NOMO-1 treated with dmso at 0.1 percent for 144 hours (cell line): ENCODE results near the gene ATG7.
"Not testable (repeated sequence)": the region's sequence is repeated elsewhere in the genome, so short reads cannot be mapped to it uniquely, and the experiment has no call there.

Experiments
- DNase-seq: peaks from one replicate; lab custom pipeline; 2025; ENCODE audit not compliant: unreplicated experiment; lab: John Stamatoyannopoulos, UW

The ATG7 gene

GRCh38 chr3:11385326-11385725 is 113.1 kb downstream of the ATG7 start:
- DNase-seq = no peak

- DNase-seq = no peak
Observed at GRCh38 chr3:11385891-11386290, 113.7 kb downstream of the ATG7 start.

DNA sequence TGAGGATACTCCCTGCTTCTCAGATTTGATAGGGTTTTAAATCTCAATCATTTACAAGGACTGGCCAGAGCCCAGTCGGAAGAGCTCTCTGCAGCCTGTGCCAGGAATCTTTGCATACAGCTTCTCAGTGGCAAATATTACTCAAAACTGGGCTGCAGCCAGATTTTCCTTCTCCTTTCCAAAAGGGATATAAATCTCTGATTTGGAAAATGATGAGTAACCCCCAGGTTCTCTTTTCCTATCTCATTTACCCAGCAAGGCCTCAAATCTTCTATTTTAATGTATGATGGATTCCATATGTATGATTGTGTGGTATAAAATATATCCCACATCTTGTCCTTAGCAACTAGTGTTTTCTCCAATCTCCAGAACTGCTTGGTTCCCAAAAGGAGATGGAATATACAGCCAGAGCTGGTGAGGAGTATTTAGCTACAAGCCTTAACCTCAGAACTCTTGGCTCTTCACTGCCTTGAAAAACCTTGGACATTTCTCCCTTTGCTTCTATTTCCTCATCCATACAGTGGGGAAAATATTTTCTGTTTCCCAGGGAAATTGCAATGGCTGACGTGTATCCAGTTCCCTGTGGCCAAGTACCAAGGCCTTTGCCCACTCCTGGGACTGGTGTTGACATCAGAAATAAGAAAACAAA is 114.4 kb downstream of the ATG7 start:
- DNase-seq = no peak

DNA sequence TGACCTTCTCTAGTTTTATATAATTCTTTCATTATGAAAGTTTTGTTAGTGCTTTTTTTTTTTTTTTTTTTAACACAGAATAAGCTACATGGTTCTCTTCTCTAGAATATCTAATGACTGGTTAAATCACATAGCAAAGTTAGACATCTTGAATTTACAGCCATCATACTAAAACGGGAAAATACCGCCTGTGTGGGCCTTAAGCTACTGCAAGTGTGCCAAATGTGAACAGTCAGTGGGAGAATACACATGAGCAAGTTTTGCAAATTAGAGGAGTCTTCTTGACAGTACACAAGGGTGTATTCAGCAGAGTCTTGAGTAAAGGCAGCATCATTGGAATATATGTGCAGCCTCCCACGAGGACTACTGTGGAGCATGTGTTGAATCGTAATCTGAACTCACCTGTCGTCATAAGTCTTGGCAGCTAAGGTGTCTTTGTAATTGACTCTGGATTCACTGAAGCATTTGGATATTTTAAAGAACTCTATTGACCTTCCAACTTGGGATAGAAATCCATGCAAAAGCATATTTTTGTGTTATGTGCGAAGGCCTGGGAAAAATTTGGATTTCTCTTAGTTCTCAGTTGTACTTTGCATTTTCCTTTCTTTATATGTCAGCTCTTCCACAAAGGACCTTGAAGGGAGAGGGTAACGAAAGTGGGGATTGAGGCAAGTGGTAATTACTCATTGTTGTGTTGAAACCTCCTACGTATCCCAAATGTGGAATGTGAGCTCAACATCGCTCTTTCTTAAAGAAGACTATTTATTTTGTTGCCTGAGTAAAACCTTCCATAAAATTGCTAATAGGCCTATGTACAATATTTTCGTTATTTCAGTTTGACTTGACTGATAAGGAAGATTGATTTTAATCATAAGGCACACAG is 117.4 kb downstream of the ATG7 start:
- no peak for DNase-seq

- DNase-seq = no peak
Observed at GRCh38 chr3:11390411-11391131, 118.4 kb downstream of the ATG7 start.

DNA sequence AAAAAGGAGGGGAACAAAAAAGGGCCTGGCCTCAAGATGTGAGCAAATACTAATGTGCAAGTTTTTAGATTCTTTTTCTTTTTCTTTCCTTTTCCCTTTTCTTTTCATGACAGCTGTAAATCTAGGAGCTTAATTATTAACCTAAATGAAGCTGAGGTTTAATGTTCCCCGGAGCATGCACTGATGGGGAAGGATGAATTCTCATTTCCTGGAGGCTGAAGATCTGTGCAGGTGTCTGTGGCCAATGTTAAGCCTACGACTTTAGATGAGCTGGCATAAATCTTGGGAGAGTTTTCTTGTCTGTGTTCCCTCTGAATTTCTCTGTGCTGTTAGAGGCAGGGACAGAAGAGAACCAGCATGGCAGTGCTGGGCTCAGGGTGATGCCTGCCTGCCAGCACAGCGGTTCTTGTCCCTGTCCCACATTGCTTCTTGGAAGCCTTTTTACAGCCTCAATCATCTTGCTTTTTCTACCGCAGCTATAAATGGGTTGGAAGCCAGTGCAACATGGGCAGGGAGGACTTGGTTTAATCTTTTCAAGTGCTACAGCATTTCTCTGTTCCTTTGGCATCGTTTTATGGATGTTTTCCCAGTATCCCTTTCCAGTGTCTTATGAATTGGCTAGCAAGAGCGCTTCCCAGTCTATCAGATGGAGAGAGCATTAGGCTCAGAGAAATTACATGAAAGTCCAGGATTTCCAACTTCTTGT is 119.1 kb downstream of the ATG7 start:
- no peak for DNase-seq

DNA sequence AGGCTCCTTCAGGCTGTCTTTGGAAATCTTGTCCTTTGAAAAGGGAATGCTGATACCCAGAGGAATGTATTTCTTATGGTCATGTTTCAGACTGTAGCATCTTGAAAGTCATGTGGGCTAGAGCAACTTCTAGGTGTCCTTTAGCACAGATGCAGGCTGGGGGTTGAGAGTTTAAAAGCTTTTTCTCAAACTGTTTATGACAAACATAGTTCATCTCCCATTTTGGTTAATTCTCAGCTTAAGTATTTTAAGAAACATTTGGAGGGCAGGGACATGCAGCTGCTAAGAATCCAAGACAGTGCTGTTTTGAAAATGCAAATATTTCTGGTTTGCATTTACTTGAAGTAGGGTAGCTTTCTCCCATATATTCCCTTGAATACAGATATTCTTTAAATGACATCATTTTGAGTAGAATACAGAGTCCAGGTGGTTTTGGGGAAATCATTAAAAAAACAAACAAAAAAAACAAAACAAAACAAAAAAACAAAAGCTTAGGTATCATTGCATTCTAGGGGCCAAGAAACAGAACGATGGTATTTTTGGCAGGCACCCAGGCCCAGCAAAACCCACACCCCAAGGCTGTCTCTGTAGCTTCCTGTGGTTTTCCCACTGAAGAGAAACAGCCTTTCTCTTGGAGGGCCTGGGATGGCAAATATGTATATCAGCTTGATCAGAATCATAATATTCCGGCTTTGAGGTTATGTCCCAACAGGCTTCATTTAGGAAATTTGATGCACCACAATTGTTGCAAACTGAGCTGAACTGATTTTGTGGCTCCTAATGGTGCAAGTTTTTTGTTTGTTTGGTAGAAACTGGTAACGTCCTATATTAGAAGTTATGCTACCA is 120.0 kb downstream of the ATG7 start:
- DNase-seq = no peak

DNA sequence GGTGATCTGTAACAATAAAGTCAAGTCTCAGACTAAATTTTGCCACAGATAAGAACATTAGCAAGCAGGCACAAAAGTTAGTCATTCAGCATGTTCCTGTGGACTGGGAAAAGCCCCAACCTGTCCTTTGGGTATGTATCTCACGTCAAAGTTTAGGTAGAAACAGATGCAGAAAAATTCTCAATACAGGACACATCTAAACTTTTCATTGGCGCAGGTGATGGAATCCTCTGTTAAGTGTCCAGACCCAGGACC is 120.6 kb downstream of the ATG7 start:
- DNase-seq = no peak

GRCh38 chr3:11393401-11393800 is 121.2 kb downstream of the ATG7 start:
- DNase-seq = no peak

- no peak for DNase-seq
Observed at GRCh38 chr3:11394392-11394791, 122.2 kb downstream of the ATG7 start.

DNA sequence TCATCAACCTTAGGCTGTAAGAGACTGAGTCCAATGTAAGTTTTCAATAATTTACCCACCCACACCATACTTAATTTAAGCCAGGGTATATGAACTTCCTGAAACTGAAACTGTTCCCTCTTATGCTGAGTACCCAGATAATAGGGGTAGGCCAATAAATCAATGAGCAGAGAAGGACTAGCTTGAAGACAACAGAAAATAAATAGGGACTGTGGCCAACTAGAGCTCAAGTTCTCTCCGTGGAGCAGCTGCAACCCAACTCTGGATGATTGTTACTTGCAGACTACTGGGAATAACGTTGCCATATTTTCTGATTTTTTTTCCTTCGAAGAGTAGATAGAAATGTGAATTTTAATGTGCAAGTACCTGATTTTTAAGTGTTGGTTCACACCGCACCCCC is 128.0 kb downstream of the ATG7 start:
- no peak for DNase-seq

DNA sequence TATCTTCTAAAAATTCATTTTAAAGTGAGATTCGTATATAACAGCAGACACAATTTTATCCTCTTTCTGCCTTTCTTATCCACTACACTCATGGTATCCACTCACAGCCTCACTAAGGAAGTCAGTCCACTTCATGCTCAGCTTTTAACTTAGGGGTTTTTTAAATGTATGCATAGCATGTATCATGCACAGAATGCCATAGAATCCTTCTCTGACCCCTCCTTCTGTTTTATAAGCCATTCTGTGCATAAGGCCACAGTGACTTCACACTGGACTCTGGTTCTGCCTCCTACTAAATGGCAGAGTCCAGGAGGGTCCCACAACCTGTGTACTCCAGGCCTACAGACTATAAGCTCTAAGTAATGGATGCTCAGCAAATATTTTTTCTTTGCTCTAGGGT is 129.2 kb downstream of the ATG7 start:
- DNase-seq = no peak

DNA sequence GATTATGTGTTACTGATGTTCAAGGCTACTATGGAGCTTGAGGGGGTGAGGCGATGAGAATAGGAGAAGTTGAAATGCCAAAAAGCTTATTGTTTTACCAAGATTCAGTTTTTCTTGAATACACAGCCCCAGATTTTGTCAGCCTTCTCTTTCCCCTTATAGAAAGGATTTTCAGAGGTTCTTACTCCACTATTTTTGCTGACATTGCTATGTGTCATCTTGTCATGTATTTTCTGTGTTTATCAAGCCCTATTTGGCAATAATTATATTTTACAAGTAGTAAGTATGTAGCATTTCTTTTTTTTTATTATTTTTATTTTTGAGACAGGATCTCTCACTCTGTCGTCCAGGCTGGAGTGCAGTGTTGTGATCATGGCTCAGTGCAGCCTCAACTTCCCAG is 133.1 kb downstream of the ATG7 start:
- no peak for DNase-seq

- DNase-seq = no peak
Observed at GRCh38 chr3:11407644-11408043, 135.4 kb downstream of the ATG7 start.

DNA sequence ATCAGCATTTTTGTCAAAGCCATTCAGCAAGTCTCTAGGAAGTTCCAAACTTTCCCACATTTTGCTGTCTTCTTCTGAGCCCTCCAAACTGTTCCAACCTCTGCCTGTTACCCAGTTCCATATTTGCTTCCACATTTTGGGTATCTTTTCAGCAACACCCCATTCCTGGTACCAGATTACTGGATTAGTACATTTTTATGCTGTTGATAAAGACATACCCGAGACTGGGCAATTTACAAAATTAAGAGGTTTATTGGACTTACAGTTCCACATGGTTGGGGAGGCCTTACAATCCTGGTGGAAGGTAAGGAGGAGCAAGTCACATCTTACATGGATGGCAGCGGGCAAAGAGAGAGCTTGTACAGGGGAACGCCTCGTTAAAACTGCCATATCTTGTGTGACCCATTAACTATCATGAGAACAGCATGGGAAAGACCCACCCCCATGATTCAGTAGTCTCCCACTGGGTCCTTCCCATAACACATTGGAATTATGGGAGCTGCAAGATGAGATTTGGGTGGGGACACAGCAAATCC is 136.2 kb downstream of the ATG7 start:
- not testable (repeated sequence) for DNase-seq

GRCh38 chr3:11410564-11410963 is 138.4 kb downstream of the ATG7 start:
- no peak for DNase-seq

DNA sequence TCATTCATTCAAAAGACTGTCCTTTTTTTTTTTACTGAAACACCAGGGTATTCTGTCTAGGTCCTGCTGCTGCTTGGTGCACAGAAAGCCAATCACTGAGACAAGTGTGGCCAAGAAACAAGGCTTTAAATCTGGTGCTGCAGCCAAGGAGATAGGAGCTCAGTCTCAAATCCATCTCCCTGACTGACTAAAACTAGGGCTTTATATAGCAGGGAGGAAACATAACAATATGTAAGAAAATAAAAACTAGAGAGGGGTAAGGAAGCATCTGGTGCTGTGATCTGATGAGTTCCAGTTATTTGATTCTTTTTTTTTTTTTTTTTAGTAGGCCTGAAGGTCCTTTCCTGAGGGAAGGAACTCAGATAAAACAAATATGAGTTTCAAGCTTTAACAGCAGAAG is 139.8 kb downstream of the ATG7 start:
- DNase-seq = no peak

GRCh38 chr3:11413071-11413470 is 140.9 kb downstream of the ATG7 start:
- no peak for DNase-seq

- no peak for DNase-seq
Observed at GRCh38 chr3:11415099-11415498, 142.9 kb downstream of the ATG7 start.

GRCh38 chr3:11420066-11420465 is 147.9 kb downstream of the ATG7 start:
- DNase-seq = no peak
